Measurements from ENCODE around the gene TSPAN32.

TSPAN32 gene

GRCh38 chr11:2325123-2325522 lies 23.3 kb downstream of the TSPAN32 start:
- DNase-seq (ENCODE audit: low spot score): no peak
- no CpG with 5 or more reads among the region's 4 CpGs for WGBS, 2 donors (ENCODE audit: extremely low coverage in 2 of 2, insufficient read length in 2 of 2, insufficient replicate concordance in 1 of 2)
- no peak overlapping the region for H2BK120ac ChIP-seq (ENCODE audit: low read depth, low read length)
- H3K27ac ChIP-seq (replicated peaks; ENCODE audit: low read length): no peak overlapping the region
- H2BK12ac ChIP-seq (ENCODE audit: low read length): no peak overlapping the region
- H3K23ac ChIP-seq (ENCODE audit: low read depth, low read length, poor library complexity): no peak overlapping the region
- no peak overlapping the region for H2AFZ ChIP-seq (ENCODE audit: low read length)
- no peak overlapping the region for H2BK5ac ChIP-seq (ENCODE audit: low read length)
- peak overlapping the region in 1 of 2 donors; percentile 20 for H3K4me3 ChIP-seq (ENCODE audit: low read length in 2 of 2)
- no peak overlapping the region for H3K4ac ChIP-seq (ENCODE audit: low read length)
- no peak overlapping the region for H3K9ac ChIP-seq (ENCODE audit: low read depth, low read length, poor library complexity)
- H4K91ac ChIP-seq (ENCODE audit: low read depth, low read length, poor library complexity): no peak overlapping the region
- no peak overlapping the region for H3K4me2 ChIP-seq (ENCODE audit: insufficient read depth, low read length, poor library complexity, severe bottlenecking)
- peaks cover 0 to 31% of the 10 kb centered on the region in 2 donors for H3K4me1 ChIP-seq (ENCODE audit: control insufficient read depth in 2 of 2, insufficient read depth in 1 of 2, low read depth in 1 of 2, low read length in 2 of 2)
- H3K79me1 ChIP-seq (ENCODE audit: low read depth, low read length): no peaks in the 10 kb centered on the region
- H2AK5ac ChIP-seq (ENCODE audit: low read depth, low read length): no peak overlapping the region
- H4K8ac ChIP-seq (ENCODE audit: low read depth, low read length): no peak overlapping the region
- no peak overlapping the region for H2BK15ac ChIP-seq (ENCODE audit: low read length)
- H3K27me3 ChIP-seq (ENCODE audit: control insufficient read depth in 3 of 3, insufficient read depth in 3 of 3, low read depth in 1 of 3, low read length in 3 of 3): peaks cover 0 to 7% (median 0%) of the 10 kb centered on the region in 3 experiments
- no peak overlapping the region for H3K14ac ChIP-seq (ENCODE audit: low read length)
- H3K18ac ChIP-seq (ENCODE audit: low read length): peak overlapping the region; percentile 1
- H3K9me3 ChIP-seq (replicated peaks in 1 of 2; ENCODE audit: control insufficient read depth in 2 of 2, insufficient read depth in 1 of 2, low read depth in 1 of 2, low read length in 2 of 2): no peaks in the 10 kb centered on the region
- H3K36me3 ChIP-seq (replicated peaks in 1 of 2; ENCODE audit: control insufficient read depth in 2 of 2, insufficient read depth in 2 of 2, low read length in 2 of 2): peaks cover 0 to 3% of the 10 kb centered on the region in 2 donors

- Histone ChIP-seq H3K9me3 (replicated peaks in 1 of 2; ENCODE audit: control insufficient read depth in 2 of 2, insufficient read depth in 1 of 2, low read depth in 1 of 2, low read length in 2 of 2) (peaks cover 0 to 4% of the 10 kb centered on the region in 2 donors), H3K4ac (ENCODE audit: low read length) (no peak overlapping the region), H3K79me1 (ENCODE audit: low read depth, low read length) (no peaks in the 10 kb centered on the region), H3K4me2 (ENCODE audit: insufficient read depth, low read length, poor library complexity, severe bottlenecking) (no peak overlapping the region), H3K4me3 (ENCODE audit: low read length in 2 of 2) (no peak overlapping the region), H3K27me3 (ENCODE audit: control insufficient read depth in 3 of 3, insufficient read depth in 3 of 3, low read depth in 1 of 3, low read length in 3 of 3) (peaks cover 0 to 3% (median 0%) of the 10 kb centered on the region in 3 experiments), H4K8ac (ENCODE audit: low read depth, low read length) (no peak overlapping the region), H2BK15ac (ENCODE audit: low read length) (no peak overlapping the region), H2BK5ac (ENCODE audit: low read length) (no peak overlapping the region), H3K36me3 (replicated peaks in 1 of 2; ENCODE audit: control insufficient read depth in 2 of 2, insufficient read depth in 2 of 2, low read length in 2 of 2) (peaks cover 0 to 3% of the 10 kb centered on the region in 2 donors), H2AK5ac (ENCODE audit: low read depth, low read length) (no peak overlapping the region), H2BK12ac (ENCODE audit: low read length) (no peak overlapping the region), H3K9ac (ENCODE audit: low read depth, low read length, poor library complexity) (no peak overlapping the region), H3K23ac (ENCODE audit: low read depth, low read length, poor library complexity) (no peak overlapping the region), H4K91ac (ENCODE audit: low read depth, low read length, poor library complexity) (no peak overlapping the region), H3K27ac (replicated peaks; ENCODE audit: low read length) (no peak overlapping the region), H3K4me1 (ENCODE audit: control insufficient read depth in 2 of 2, insufficient read depth in 1 of 2, low read depth in 1 of 2, low read length in 2 of 2) (peaks cover 0 to 31% of the 10 kb centered on the region in 2 donors), H2BK120ac (ENCODE audit: low read depth, low read length) (no peak overlapping the region), H3K18ac (ENCODE audit: low read length) (no peak overlapping the region), H2AFZ (ENCODE audit: low read length) (no peak overlapping the region), H3K14ac (ENCODE audit: low read length) (no peak overlapping the region)
- no peak for DNase-seq (ENCODE audit: low spot score)
- WGBS, 2 donors (ENCODE audit: extremely low coverage in 2 of 2, insufficient read length in 2 of 2, insufficient replicate concordance in 1 of 2): no CpG with 5 or more reads among the region's 2 CpGs
These were observed 23.9 kb downstream of the TSPAN32 start for GRCh38 chr11:2325719-2326118.

GRCh38 chr11:2327032-2327431 lies 25.2 kb downstream of the TSPAN32 start:
- Histone ChIP-seq H4K8ac (ENCODE audit: low read depth, low read length) (peak overlapping the region; percentile 88), H3K4me3 (ENCODE audit: low read length in 2 of 2) (no peak overlapping the region), H3K4me1 (ENCODE audit: control insufficient read depth in 2 of 2, insufficient read depth in 1 of 2, low read depth in 1 of 2, low read length in 2 of 2) (peaks cover 0 to 31% of the 10 kb centered on the region in 2 donors), H2AFZ (ENCODE audit: low read length) (no peak overlapping the region), H2BK120ac (ENCODE audit: low read depth, low read length) (peak overlapping the region; percentile 96), H3K23ac (ENCODE audit: low read depth, low read length, poor library complexity) (peak overlapping the region; percentile 22), H3K14ac (ENCODE audit: low read length) (peak overlapping the region; percentile 28), H2BK12ac (ENCODE audit: low read length) (peak overlapping the region; percentile 93), H3K18ac (ENCODE audit: low read length) (peak overlapping the region; percentile 91), H2AK5ac (ENCODE audit: low read depth, low read length) (peak overlapping the region; percentile 99), H3K9ac (ENCODE audit: low read depth, low read length, poor library complexity) (no peak overlapping the region), H3K27ac (replicated peaks; ENCODE audit: low read length) (peak overlapping the region; percentile 73), H3K4me2 (ENCODE audit: insufficient read depth, low read length, poor library complexity, severe bottlenecking) (no peak overlapping the region), H3K9me3 (replicated peaks in 1 of 2; ENCODE audit: control insufficient read depth in 2 of 2, insufficient read depth in 1 of 2, low read depth in 1 of 2, low read length in 2 of 2) (peaks cover 2 to 7% of the 10 kb centered on the region in 2 donors), H3K27me3 (ENCODE audit: control insufficient read depth in 3 of 3, insufficient read depth in 3 of 3, low read depth in 1 of 3, low read length in 3 of 3) (no peaks in the 10 kb centered on the region), H2BK15ac (ENCODE audit: low read length) (peak overlapping the region; percentile 81), H3K36me3 (replicated peaks in 1 of 2; ENCODE audit: control insufficient read depth in 2 of 2, insufficient read depth in 2 of 2, low read length in 2 of 2) (peaks cover 0 to 3% of the 10 kb centered on the region in 2 donors), H3K79me1 (ENCODE audit: low read depth, low read length) (no peaks in the 10 kb centered on the region), H3K4ac (ENCODE audit: low read length) (peak overlapping the region; percentile 47), H4K91ac (ENCODE audit: low read depth, low read length, poor library complexity) (peak overlapping the region; percentile 90), H2BK5ac (ENCODE audit: low read length) (peak overlapping the region; percentile 96)
- DNase-seq (ENCODE audit: low spot score): no peak
- WGBS, 2 donors (ENCODE audit: extremely low coverage in 2 of 2, insufficient read length in 2 of 2, insufficient replicate concordance in 1 of 2): no CpG with 5 or more reads among the region's 11 CpGs

- Histone ChIP-seq H3K4ac (ENCODE audit: low read length) (no peak overlapping the region), H3K23ac (ENCODE audit: low read depth, low read length, poor library complexity) (no peak overlapping the region), H2AK5ac (ENCODE audit: low read depth, low read length) (peak overlapping the region; percentile 41), H3K36me3 (replicated peaks in 1 of 2; ENCODE audit: control insufficient read depth in 2 of 2, insufficient read depth in 2 of 2, low read length in 2 of 2) (peaks cover 0 to 3% of the 10 kb centered on the region in 2 donors), H3K14ac (ENCODE audit: low read length) (peak overlapping the region; percentile 5), H2AFZ (ENCODE audit: low read length) (no peak overlapping the region), H2BK5ac (ENCODE audit: low read length) (peak overlapping the region; percentile 83), H4K8ac (ENCODE audit: low read depth, low read length) (no peak overlapping the region), H3K4me3 (ENCODE audit: low read length in 2 of 2) (no peak overlapping the region), H2BK12ac (ENCODE audit: low read length) (peak overlapping the region; percentile 23), H3K27ac (replicated peaks; ENCODE audit: low read length) (peak overlapping the region; percentile 96), H3K9me3 (replicated peaks in 1 of 2; ENCODE audit: control insufficient read depth in 2 of 2, insufficient read depth in 1 of 2, low read depth in 1 of 2, low read length in 2 of 2) (peaks cover 2 to 7% of the 10 kb centered on the region in 2 donors), H4K91ac (ENCODE audit: low read depth, low read length, poor library complexity) (no peak overlapping the region), H2BK15ac (ENCODE audit: low read length) (no peak overlapping the region), H2BK120ac (ENCODE audit: low read depth, low read length) (peak overlapping the region; percentile 88), H3K79me1 (ENCODE audit: low read depth, low read length) (no peaks in the 10 kb centered on the region), H3K4me2 (ENCODE audit: insufficient read depth, low read length, poor library complexity, severe bottlenecking) (peak overlapping the region; percentile 29), H3K27me3 (ENCODE audit: control insufficient read depth in 3 of 3, insufficient read depth in 3 of 3, low read depth in 1 of 3, low read length in 3 of 3) (no peaks in the 10 kb centered on the region), H3K9ac (ENCODE audit: low read depth, low read length, poor library complexity) (peak overlapping the region; percentile 52), H3K4me1 (ENCODE audit: control insufficient read depth in 2 of 2, insufficient read depth in 1 of 2, low read depth in 1 of 2, low read length in 2 of 2) (peaks cover 0 to 31% of the 10 kb centered on the region in 2 donors), H3K18ac (ENCODE audit: low read length) (peak overlapping the region; percentile 86)
- no peak for DNase-seq (ENCODE audit: low spot score)
- no CpG with 5 or more reads among the region's 11 CpGs for WGBS, 2 donors (ENCODE audit: extremely low coverage in 2 of 2, insufficient read length in 2 of 2, insufficient replicate concordance in 1 of 2)
These were observed 26.2 kb downstream of the TSPAN32 start for GRCh38 chr11:2328021-2328420.
